PC-3 (cell line): ENCODE measurements around the gene EPC1.

ENCODE experiments used
- CTCF ChIP-seq: fragments of 300-600 bp; sonication (generic); conservative IDR thresholded peaks from 2 replicates; pipeline ENCODE4 v1.5.1; 2017; ENCODE audit warnings: antibody characterized with exemption, low read depth, mild to moderate bottlenecking, low read length
- EZH2 ChIP-seq: fragments of 300-600 bp; sonication (generic); IDR thresholded peaks from one replicate; pipeline ENCODE4 v1.6.1; 2017; ENCODE audit warnings: antibody characterized with exemption, mild to moderate bottlenecking, low read length; ENCODE audit not compliant: unreplicated experiment

- TF ChIP-seq CTCF (no peak), EZH2 (no peak)
Measured at GRCh38 chr10:32244011-32244410, 102.9 kb downstream of the EPC1 start.
